ENCODE measurements around the gene PDGFRB. TPM values are rescaled to one million over a fixed set of nuclear protein-coding genes. Genes with fewer than 3 reads are reported as not detected.
A peak's percentile ranks its signal among the peaks of the same experiment; 100 is the strongest.

Gene PDGFRB
- total and polyA plus RNA-seq, 2 experiments from 2014 or later: 4.2 to 5.3 TPM

GRCh38 chr5:150108711-150109514 is 46.7 kb downstream of the PDGFRB start:
- Histone ChIP-seq H3K27me3 (no peaks in the 10 kb centered on the region), H3K9me3 (ENCODE audit: low read depth) (no peaks in the 10 kb centered on the region), H3K4me3 (no peak overlapping the region), H3K27ac (no peak overlapping the region), H3K4me1 (ENCODE audit: low read depth) (peaks cover 11% of the 10 kb centered on the region), H3K36me3 (no peaks in the 10 kb centered on the region)
- TF ChIP-seq CTCF (IDR thresholded peaks at IDR 0.05; ENCODE audit: low read depth, low read length): no peak
- no peak for DNase-seq (ENCODE audit: low read depth in 1 of 2, low spot score in 1 of 2)

DNA sequence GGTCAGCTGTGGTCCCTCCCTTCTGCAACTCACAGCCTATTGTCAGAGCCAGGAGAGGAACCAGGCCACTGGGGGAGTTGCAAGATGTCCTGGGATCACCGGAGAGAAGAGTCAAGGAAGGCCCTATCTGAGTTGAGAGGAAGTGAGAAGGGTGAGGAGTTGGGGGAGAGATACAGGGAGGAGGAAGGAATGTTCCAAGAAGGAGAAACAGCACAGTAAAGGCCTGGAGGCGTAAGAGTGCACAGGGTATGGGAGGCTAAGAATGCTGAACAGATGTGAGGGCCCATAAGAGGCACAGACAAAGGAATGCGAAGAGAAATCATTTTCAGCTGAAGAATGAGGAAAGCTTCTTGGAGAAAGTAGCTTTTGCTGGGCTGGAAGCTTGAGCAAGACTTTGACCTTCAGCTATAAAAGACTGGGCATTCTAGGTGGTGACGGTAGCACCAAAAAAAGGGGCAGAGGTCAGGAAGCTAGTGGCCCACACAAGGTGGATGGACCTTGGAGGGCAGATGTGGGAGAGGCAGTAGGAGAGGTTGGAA is 47.7 kb downstream of the PDGFRB start:
- H3K9me3 ChIP-seq (ENCODE audit: low read depth): no peaks in the 10 kb centered on the region
- TF ChIP-seq CTCF (IDR thresholded peaks at IDR 0.05; ENCODE audit: low read depth, low read length): no peak
- no peaks in the 10 kb centered on the region for H3K27me3 ChIP-seq
- no peaks in the 10 kb centered on the region for H3K36me3 ChIP-seq
- peak in 1 of 2 donors; percentile 72 for DNase-seq (ENCODE audit: low read depth in 1 of 2, low spot score in 1 of 2)
- no peak overlapping the region for H3K4me3 ChIP-seq
- H3K4me1 ChIP-seq (ENCODE audit: low read depth): peaks cover 11% of the 10 kb centered on the region
- no peak overlapping the region for H3K27ac ChIP-seq

DNA sequence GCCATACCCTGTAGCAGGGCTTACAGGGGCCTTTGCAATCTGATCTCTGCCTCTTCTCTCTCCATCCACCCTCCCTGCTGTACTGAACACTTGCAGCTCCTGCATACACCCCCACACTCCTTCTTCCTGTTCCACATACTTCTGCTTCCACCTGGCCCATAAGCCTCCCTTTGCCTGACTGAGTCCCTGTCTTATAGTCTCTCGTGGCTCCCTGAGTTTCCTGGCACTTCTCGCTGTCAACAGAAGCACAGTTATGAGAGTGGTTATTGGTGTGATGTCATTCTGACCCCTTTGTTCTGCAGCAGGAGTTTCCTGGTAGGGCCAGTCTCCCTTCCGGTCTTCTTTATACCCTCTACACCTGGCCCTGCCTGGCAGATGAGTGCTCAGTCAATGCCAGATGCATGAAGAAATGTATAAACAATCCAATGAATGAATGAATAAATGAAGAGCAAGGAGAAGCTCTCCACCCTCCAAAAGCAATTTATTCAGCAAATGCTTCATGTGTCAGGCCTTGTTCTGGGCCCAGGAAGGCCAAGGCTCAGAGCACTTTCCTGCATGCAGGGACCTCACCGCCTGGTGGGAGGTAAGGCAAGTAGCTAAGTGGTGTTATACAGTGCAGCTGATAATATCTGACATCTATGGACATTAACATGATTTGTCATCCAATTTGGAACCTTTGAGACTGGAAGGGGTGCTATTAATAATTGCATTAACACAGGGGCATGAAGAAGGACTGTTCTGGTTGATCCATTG is 48.8 kb downstream of the PDGFRB start:
- DNase-seq (ENCODE audit: low read depth in 1 of 2, low spot score in 1 of 2): no peak
- H3K9me3 ChIP-seq (ENCODE audit: low read depth): no peaks in the 10 kb centered on the region
- no peak overlapping the region for H3K4me3 ChIP-seq
- no peak overlapping the region for H3K27ac ChIP-seq
- H3K27me3 ChIP-seq: no peaks in the 10 kb centered on the region
- peaks cover 11% of the 10 kb centered on the region for H3K4me1 ChIP-seq (ENCODE audit: low read depth)
- TF ChIP-seq CTCF (IDR thresholded peaks at IDR 0.05; ENCODE audit: low read depth, low read length): no peak
- H3K36me3 ChIP-seq: no peaks in the 10 kb centered on the region

GRCh38 chr5:150105928-150106615 is 49.6 kb downstream of the PDGFRB start:
- Histone ChIP-seq H3K9me3 (ENCODE audit: low read depth) (no peaks in the 10 kb centered on the region), H3K36me3 (no peaks in the 10 kb centered on the region), H3K27me3 (no peaks in the 10 kb centered on the region), H3K27ac (no peak overlapping the region), H3K4me1 (ENCODE audit: low read depth) (peaks cover 11% of the 10 kb centered on the region), H3K4me3 (no peak overlapping the region)
- no peak for DNase-seq (ENCODE audit: low read depth in 1 of 2, low spot score in 1 of 2)
- TF ChIP-seq CTCF (IDR thresholded peaks at IDR 0.05; ENCODE audit: low read depth, low read length): no peak

GRCh38 chr5:150104550-150104870 is 51.1 kb downstream of the PDGFRB start:
- H3K9me3 ChIP-seq (ENCODE audit: low read depth): no peaks in the 10 kb centered on the region
- no peak for TF ChIP-seq CTCF (IDR thresholded peaks at IDR 0.05; ENCODE audit: low read depth, low read length)
- H3K36me3 ChIP-seq: no peaks in the 10 kb centered on the region
- H3K4me1 ChIP-seq (ENCODE audit: low read depth): peaks cover 9% of the 10 kb centered on the region
- DNase-seq (ENCODE audit: low read depth in 1 of 2, low spot score in 1 of 2): no peak
- H3K27ac ChIP-seq: no peak overlapping the region
- H3K27me3 ChIP-seq: no peaks in the 10 kb centered on the region
- H3K4me3 ChIP-seq: no peak overlapping the region

All from cardiac muscle cell (in vitro differentiated cells and primary cell).